MM.1S (cell line): ENCODE data around the gene DHFR.

Source experiments
- DNase-seq: peaks from one replicate; pipeline ENCODE4 v3.0.0-alpha.2; 2015
- H2AFZ ChIP-seq: fragments of 300-600 bp; sonication (generic); 2 replicates; pipeline ENCODE4 v1.6.0; 2016; ENCODE audit warnings: antibody characterized with exemption, low read length
- H3F3A ChIP-seq: fragments of 300-600 bp; sonication (generic); 2 replicates; pipeline ENCODE4 v1.6.1; 2016; ENCODE audit warnings: mild to moderate bottlenecking, antibody characterized with exemption, low read length, moderate library complexity, mixed read lengths; ENCODE audit not compliant: insufficient read depth
- H3K27ac ChIP-seq: fragments of 300-600 bp; sonication (generic); 2 replicates; pipeline ENCODE4 v1.5.1; 2016; ENCODE audit warnings: mild to moderate bottlenecking, low read length
- H3K27me3 ChIP-seq: fragments of 300-600 bp; sonication (generic); replicated peaks from 2 replicates; pipeline ENCODE4 v1.6.0; 2016; ENCODE audit warnings: low read length; ENCODE audit not compliant: insufficient read depth
- H3K36me3 ChIP-seq: fragments of 300-600 bp; sonication (generic); replicated peaks from 2 replicates; pipeline ENCODE4 v1.6.1; 2016; ENCODE audit warnings: mild to moderate bottlenecking, low read length, mixed read lengths; ENCODE audit not compliant: insufficient read depth
- H3K4me1 ChIP-seq: fragments of 300-600 bp; sonication (generic); 2 replicates; pipeline ENCODE4 v1.6.1; 2016; ENCODE audit warnings: low read length, mixed read lengths
- H3K4me2 ChIP-seq: fragments of 300-600 bp; sonication (generic); 2 replicates; pipeline ENCODE4 v1.6.0; 2016; ENCODE audit warnings: low read depth, low read length
- H3K4me3 ChIP-seq: fragments of 300-600 bp; sonication (generic); 2 replicates; pipeline ENCODE4 v1.5.1; 2016; ENCODE audit warnings: low read length, mixed read lengths
- H3K79me2 ChIP-seq: fragments of 300-600 bp; sonication (generic); 2 replicates; pipeline ENCODE4 v1.6.1; 2016; ENCODE audit warnings: mixed run types, low read length, mixed read lengths
- H3K9ac ChIP-seq: fragments of 300-600 bp; sonication (generic); 2 replicates; pipeline ENCODE4 v1.6.1; 2016; ENCODE audit warnings: low read length, mixed read lengths
- H3K9me2 ChIP-seq: fragments of 300-600 bp; sonication (generic); replicated peaks from 2 replicates; pipeline ENCODE4 v1.6.1; 2016; ENCODE audit warnings: mild to moderate bottlenecking, low read length, mixed read lengths; ENCODE audit not compliant: insufficient read depth
- H3K9me3 ChIP-seq: fragments of 300-600 bp; sonication (generic); replicated peaks from 2 replicates; pipeline ENCODE4 v1.6.1; 2016; ENCODE audit warnings: mild to moderate bottlenecking, low read length, mixed read lengths; ENCODE audit not compliant: insufficient read depth
- H4K20me1 ChIP-seq: fragments of 300-600 bp; sonication (generic); 2 replicates; pipeline ENCODE4 v1.6.1; 2016; ENCODE audit warnings: mild to moderate bottlenecking, low read length, moderate library complexity, mixed read lengths; ENCODE audit not compliant: insufficient read depth
- CTCF ChIP-seq: fragments of 300-600 bp; sonication (generic); IDR thresholded peaks from 2 replicates; pipeline ENCODE4 v1.5.1; 2016; ENCODE audit warnings: antibody characterized with exemption, low read length, mixed read lengths
- EZH2 ChIP-seq: fragments of 300-600 bp; sonication (generic); optimal IDR thresholded peaks from 2 replicates; pipeline ENCODE3; 2017; ENCODE audit warnings: low read depth, mild to moderate bottlenecking, antibody characterized with exemption, low read length, mixed read lengths
- EZH2phosphoT487 ChIP-seq: fragments of 300-600 bp; sonication (generic); IDR thresholded peaks from 2 replicates; pipeline ENCODE4 v1.6.1; 2018; ENCODE audit warnings: antibody characterized with exemption, low read length

The DHFR gene

DNA sequence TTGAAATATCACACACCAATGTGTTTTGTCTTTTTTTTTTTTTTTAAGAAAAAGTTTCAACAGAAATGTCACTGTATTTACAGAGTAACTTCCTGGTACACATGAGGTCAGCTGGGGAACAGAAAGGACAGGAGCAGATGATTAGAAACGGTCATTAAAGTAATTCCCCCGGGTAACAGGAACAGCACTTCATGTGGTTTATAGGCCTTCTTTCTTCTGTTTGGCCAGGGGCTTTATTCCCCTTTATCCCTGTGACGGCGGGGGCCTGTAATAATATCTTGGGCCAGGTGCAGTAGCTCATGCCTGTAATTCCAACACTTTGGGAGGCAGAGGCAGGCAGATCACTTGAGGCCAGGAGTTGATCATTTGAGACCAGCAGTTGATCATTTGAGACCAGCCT lies 30.8 kb downstream of the DHFR start:
- DNase-seq: no peak
- Histone ChIP-seq H3K9ac (no peak overlapping the region), H3K9me3 (no peaks in the 10 kb centered on the region), H3K79me2 (no peaks in the 10 kb centered on the region), H3K4me1 (no peaks in the 10 kb centered on the region), H4K20me1 (no peaks in the 10 kb centered on the region), H3K4me3 (no peak overlapping the region), H3K27ac (no peak overlapping the region), H3K9me2 (no peaks in the 10 kb centered on the region), H3K4me2 (no peak overlapping the region), H3K36me3 (no peaks in the 10 kb centered on the region), H2AFZ (no peak overlapping the region), H3K27me3 (no peaks in the 10 kb centered on the region), H3F3A (no peaks in the 10 kb centered on the region)
- no peak for TF ChIP-seq EZH2phosphoT487
- TF ChIP-seq CTCF: no peak
- no peak for TF ChIP-seq EZH2

- Histone ChIP-seq H4K20me1 (no peaks in the 10 kb centered on the region), H3K4me3 (no peak overlapping the region), H3K79me2 (no peaks in the 10 kb centered on the region), H3K9ac (no peak overlapping the region), H3K36me3 (no peaks in the 10 kb centered on the region), H3F3A (no peaks in the 10 kb centered on the region), H3K4me1 (no peaks in the 10 kb centered on the region), H3K9me3 (no peaks in the 10 kb centered on the region), H3K27ac (no peak overlapping the region), H3K4me2 (no peak overlapping the region), H3K9me2 (no peaks in the 10 kb centered on the region), H3K27me3 (no peaks in the 10 kb centered on the region), H2AFZ (no peak overlapping the region)
- TF ChIP-seq EZH2 (no peak), EZH2phosphoT487 (no peak), CTCF (no peak)
- no peak for DNase-seq
These were observed 32.0 kb downstream of the DHFR start for GRCh38 chr5:80622756-80623155.

DNA sequence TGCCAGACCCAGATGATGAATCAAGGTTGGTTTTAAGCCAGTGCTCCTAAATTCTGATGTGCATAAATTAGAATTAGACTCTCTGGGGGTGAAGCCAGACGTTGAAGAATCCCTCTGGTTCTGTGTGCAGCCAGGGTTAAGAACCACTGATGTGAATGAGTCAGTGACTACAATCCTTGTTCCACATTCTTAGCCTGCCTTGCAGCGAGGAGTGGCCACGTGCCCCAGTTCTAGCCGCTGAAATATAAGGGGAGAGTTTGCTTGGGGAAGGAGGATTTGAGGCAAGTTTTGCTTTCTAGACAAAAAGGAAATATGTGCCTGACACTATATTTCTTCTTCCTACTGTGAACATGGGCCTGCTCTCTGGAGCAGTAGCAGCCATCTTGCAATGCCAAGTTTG lies 34.6 kb downstream of the DHFR start:
- no peaks in the 10 kb centered on the region for H4K20me1 ChIP-seq
- H3K9me3 ChIP-seq: no peaks in the 10 kb centered on the region
- H3K4me1 ChIP-seq: no peaks in the 10 kb centered on the region
- no peak overlapping the region for H3K27ac ChIP-seq
- no peaks in the 10 kb centered on the region for H3K9me2 ChIP-seq
- no peak overlapping the region for H2AFZ ChIP-seq
- no peaks in the 10 kb centered on the region for H3K27me3 ChIP-seq
- H3K4me2 ChIP-seq: no peak overlapping the region
- no peaks in the 10 kb centered on the region for H3K36me3 ChIP-seq
- DNase-seq: no peak
- H3K79me2 ChIP-seq: no peaks in the 10 kb centered on the region
- TF ChIP-seq CTCF (no peak), EZH2 (no peak), EZH2phosphoT487 (no peak)
- H3K9ac ChIP-seq: no peak overlapping the region
- H3K4me3 ChIP-seq: no peak overlapping the region
- no peaks in the 10 kb centered on the region for H3F3A ChIP-seq

DNA sequence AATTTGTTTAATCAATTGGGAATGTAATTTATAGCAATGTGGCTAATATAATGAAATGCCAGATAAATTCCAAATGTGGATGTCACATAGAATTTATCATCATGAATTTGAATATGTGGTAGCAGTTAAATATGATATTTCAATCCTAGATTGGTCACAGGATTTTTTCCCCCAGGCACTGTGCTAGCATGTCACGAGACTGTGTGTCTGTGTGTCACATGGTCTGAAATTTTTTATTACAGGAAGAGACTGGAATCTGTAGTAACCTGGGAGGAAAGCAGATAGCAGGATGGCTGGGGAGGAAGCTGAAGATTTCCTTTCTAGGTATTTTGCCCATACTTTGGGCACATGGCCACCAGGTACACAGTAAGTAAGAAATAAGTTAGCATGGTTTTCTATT lies 35.7 kb downstream of the DHFR start:
- no peaks in the 10 kb centered on the region for H3K9me2 ChIP-seq
- TF ChIP-seq CTCF (no peak), EZH2 (no peak), EZH2phosphoT487 (no peak)
- H3K36me3 ChIP-seq: no peaks in the 10 kb centered on the region
- no peak overlapping the region for H3K9ac ChIP-seq
- no peak overlapping the region for H2AFZ ChIP-seq
- no peak overlapping the region for H3K27ac ChIP-seq
- no peak for DNase-seq
- H3K4me3 ChIP-seq: no peak overlapping the region
- H4K20me1 ChIP-seq: no peaks in the 10 kb centered on the region
- no peaks in the 10 kb centered on the region for H3K79me2 ChIP-seq
- no peaks in the 10 kb centered on the region for H3K9me3 ChIP-seq
- H3K4me1 ChIP-seq: no peaks in the 10 kb centered on the region
- no peaks in the 10 kb centered on the region for H3K27me3 ChIP-seq
- no peak overlapping the region for H3K4me2 ChIP-seq
- H3F3A ChIP-seq: no peaks in the 10 kb centered on the region
